Transverse colon (tissue), 4 donors: ENCODE results near the gene UNC5A. TPM values are rescaled to one million over a fixed set of nuclear protein-coding genes. Genes with fewer than 3 reads are reported as not detected.

Source experiments
- DNase-seq: peaks from one replicate; pipeline ENCODE4 v3.0.0-alpha.2; 2019
- H3K27ac ChIP-seq, 4 donors: fragments of 200-600 bp; sonication (generic); 2 replicates each; pipeline ENCODE4 v1.5.1; 2016 to 2018; ENCODE audit warnings: inconsistent platforms in 4 of 4
- H3K27me3 ChIP-seq: fragments of 200-600 bp; sonication (generic); 2 replicates; pipeline ENCODE4 v1.5.1; 2017; ENCODE audit warnings: inconsistent platforms
- H3K36me3 ChIP-seq, 4 donors: fragments of 200-600 bp; sonication (generic); 2 replicates each; pipeline ENCODE4 v1.5.1; 2017 to 2019; ENCODE audit warnings: inconsistent platforms in 4 of 4
- H3K4me1 ChIP-seq, 4 donors: fragments of 200-600 bp; sonication (generic); 2 replicates each; pipeline ENCODE4 v1.5.1; 2017 to 2020; ENCODE audit warnings: inconsistent platforms in 4 of 4
- H3K4me3 ChIP-seq, 4 donors: fragments of 200-600 bp; sonication (generic); 1 replicate in 1 of 4; 2 replicates in 3 of 4; pipeline versions ENCODE4 v1.5.1 to v1.6.1; 2017 to 2019; ENCODE audit warnings: inconsistent platforms in 4 of 4
- H3K9me3 ChIP-seq, 2 donors: fragments of 200-600 bp; sonication (generic); 2 replicates each; pipeline ENCODE4 v1.5.1; 2017 to 2019; ENCODE audit warnings: inconsistent platforms in 2 of 2
- EP300 ChIP-seq: sonication (generic); formaldehyde crosslinking; IDR thresholded peaks from one replicate; pipeline ENCODE4 v1.6.1; 2017; ENCODE audit warnings: antibody characterized with exemption, low read depth
- POLR2A ChIP-seq: fragments of 450-650 bp; IDR thresholded peaks from one replicate; pipeline ENCODE4 v1.6.1; 2016; ENCODE audit warnings: antibody characterized with exemption, mild to moderate bottlenecking, moderate library complexity
- POLR2AphosphoS5 ChIP-seq, 3 donors: sonication (generic); formaldehyde crosslinking; IDR thresholded peaks; one replicate each; pipeline ENCODE4 v1.6.1; 2016; ENCODE audit warnings: antibody characterized with exemption in 3 of 3
- WGBS, 2 donors: methylation state at CpG; one replicate each; pipeline ENCODE4 v1.1.5; 2018; ENCODE audit warnings: low coverage in 1 of 2; 5-methylcytosine and 5-hydroxymethylcytosine counted together
- in situ Hi-C, 4 donors: fragments of 200-750 bp; cut with MboI; loops; one replicate each; pipeline versions ENCODE4 v1.15.0 to v1.15.1; 2017; ENCODE audit warnings: low sequenced_read_pairs in 3 of 4, low pct_ligation_motif_present in 1 of 4, low pct_unique_long_range_greater_than_20kb in 1 of 4
- intact Hi-C: fragments of 100-400 bp; cut with DNase I; formaldehyde crosslinking; loops from one replicate; pipeline ENCODE4 v1.15.1; 2023; ENCODE audit warnings: low total_unique reads
- total RNA-seq, 4 donors: library from RNA; depleted of rRNA; stranded (reverse); fragments of >200 nt; gene quantifications; one replicate each; pipeline ENCODE4 v1.1.0, GENCODE V29; 2016
- TF ChIP-seq, protein P1 (sequence below), 5 experiments: fragments of 200-600 bp in 3 of 5; fragments of 450-650 bp in 2 of 5; sonication (generic) in 3 of 5; IDR thresholded peaks; 1 replicate in 2 of 5; 2 replicates in 3 of 5; pipeline ENCODE4 v1.5.1; 2016 to 2017; ENCODE audit warnings: antibody characterized with exemption in 5 of 5, inconsistent platforms in 3 of 5, mild to moderate bottlenecking in 2 of 5, moderate library complexity in 1 of 5

The UNC5A gene
- total RNA-seq, 4 donors from 2014 or later = 0.32 TPM; not detected in 3

DNA sequence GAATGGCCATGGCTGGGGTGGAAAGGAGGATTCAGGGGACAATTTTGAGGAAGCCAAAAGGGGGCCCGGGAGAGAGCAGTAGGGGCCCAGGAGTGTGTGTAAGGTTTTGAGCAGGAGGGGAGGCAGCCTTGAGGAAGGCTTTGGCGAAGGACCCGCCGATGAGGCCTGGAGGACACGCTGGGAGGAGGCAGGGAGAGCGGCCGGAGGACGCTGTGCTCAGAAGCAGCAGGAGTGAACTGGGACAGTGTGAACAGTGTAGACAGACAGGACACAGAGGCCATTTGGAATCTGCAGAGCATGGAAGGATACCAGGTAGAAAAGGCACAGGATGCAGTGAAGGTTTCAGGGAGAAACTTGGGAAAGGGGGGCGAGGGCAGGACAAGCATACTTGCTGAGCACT, 14.9 kb downstream of the UNC5A start:
- Histone ChIP-seq H3K4me3 (no peak overlapping the region), H3K27me3 (peaks cover 14% of the 10 kb centered on the region), H3K4me1 (no peaks in the 10 kb centered on the region), H3K27ac (no peak overlapping the region), H3K36me3 (no peaks in the 10 kb centered on the region), H3K9me3 (no peaks in the 10 kb centered on the region)
- TF ChIP-seq POLR2A = no peak
- TF ChIP-seq EP300 = no peak
- TF ChIP-seq, protein P1, sequence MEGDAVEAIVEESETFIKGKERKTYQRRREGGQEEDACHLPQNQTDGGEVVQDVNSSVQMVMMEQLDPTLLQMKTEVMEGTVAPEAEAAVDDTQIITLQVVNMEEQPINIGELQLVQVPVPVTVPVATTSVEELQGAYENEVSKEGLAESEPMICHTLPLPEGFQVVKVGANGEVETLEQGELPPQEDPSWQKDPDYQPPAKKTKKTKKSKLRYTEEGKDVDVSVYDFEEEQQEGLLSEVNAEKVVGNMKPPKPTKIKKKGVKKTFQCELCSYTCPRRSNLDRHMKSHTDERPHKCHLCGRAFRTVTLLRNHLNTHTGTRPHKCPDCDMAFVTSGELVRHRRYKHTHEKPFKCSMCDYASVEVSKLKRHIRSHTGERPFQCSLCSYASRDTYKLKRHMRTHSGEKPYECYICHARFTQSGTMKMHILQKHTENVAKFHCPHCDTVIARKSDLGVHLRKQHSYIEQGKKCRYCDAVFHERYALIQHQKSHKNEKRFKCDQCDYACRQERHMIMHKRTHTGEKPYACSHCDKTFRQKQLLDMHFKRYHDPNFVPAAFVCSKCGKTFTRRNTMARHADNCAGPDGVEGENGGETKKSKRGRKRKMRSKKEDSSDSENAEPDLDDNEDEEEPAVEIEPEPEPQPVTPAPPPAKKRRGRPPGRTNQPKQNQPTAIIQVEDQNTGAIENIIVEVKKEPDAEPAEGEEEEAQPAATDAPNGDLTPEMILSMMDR (IDR thresholded peaks at IDR 0.05) = no peak
- TF ChIP-seq POLR2AphosphoS5 (IDR thresholded peaks at IDR 0.05) = no peak
- in situ Hi-C loops (no loop called here), intact Hi-C loops (no loop called here)
- 88% methylated on average over 9 of the region's 9 CpGs; no CpG with 5 or more reads in 1 of the 2 donors for WGBS, 2 donors
- no peak for DNase-seq

- Histone ChIP-seq H3K27ac (no peak overlapping the region), H3K4me1 (no peaks in the 10 kb centered on the region), H3K9me3 (no peaks in the 10 kb centered on the region), H3K36me3 (no peaks in the 10 kb centered on the region), H3K4me3 (no peak overlapping the region), H3K27me3 (peaks cover 9% of the 10 kb centered on the region)
- TF ChIP-seq, protein P1 (IDR thresholded peaks at IDR 0.05) = no peak
- TF ChIP-seq POLR2AphosphoS5 (IDR thresholded peaks at IDR 0.05) = no peak
- no peak for TF ChIP-seq EP300
- TF ChIP-seq POLR2A = no peak
- WGBS, 2 donors = 69% methylated on average over 3 of the region's 4 CpGs; no CpG with 5 or more reads in 1 of the 2 donors
- DNase-seq = no peak
- intact Hi-C loops (no loop called here), in situ Hi-C loops (no loop called here)
Observed at GRCh38 chr5:176825957-176826356, 15.6 kb downstream of the UNC5A start.

GRCh38 chr5:176827736-176828414, 17.5 kb downstream of the UNC5A start:
- WGBS, 2 donors = 75 to 85% methylated on average over 7 to 14 of the region's 14 CpGs
- no peaks in the 10 kb centered on the region for H3K9me3 ChIP-seq
- no peak for DNase-seq
- no peaks in the 10 kb centered on the region for H3K36me3 ChIP-seq
- no peak for TF ChIP-seq POLR2AphosphoS5 (IDR thresholded peaks at IDR 0.05)
- in situ Hi-C loops = no loop called here
- H3K4me3 ChIP-seq = no peak overlapping the region
- H3K27ac ChIP-seq = no peak overlapping the region
- H3K27me3 ChIP-seq = peaks cover 5% of the 10 kb centered on the region
- intact Hi-C loops = no loop called here
- H3K4me1 ChIP-seq = no peaks in the 10 kb centered on the region

DNA sequence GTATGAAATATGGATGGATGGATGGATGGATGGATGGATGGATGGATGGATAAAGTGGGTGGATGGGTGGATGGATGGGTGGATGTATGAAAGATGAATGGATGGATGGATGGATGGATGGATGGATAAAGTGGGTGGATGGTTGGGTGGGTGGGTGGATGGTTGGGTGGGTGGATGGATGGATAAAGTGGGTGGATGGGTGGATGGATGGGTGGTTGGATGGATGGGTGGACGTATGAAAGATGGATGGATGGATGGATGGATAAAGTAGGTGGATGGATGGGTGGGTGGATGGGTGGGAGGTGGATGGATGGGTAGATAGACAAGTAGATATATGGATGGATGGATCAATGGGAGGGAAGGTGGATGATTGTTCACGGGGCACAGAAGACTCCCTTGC, 19.0 kb downstream of the UNC5A start:
- no peak for TF ChIP-seq EP300
- TF ChIP-seq POLR2A = no peak
- TF ChIP-seq, protein P1 (IDR thresholded peaks at IDR 0.05) = no peak
- no peak for TF ChIP-seq POLR2AphosphoS5 (IDR thresholded peaks at IDR 0.05)
- 70 to 89% methylated on average over 1 to 2 of the region's 2 CpGs for WGBS, 2 donors
- DNase-seq = no peak
- Histone ChIP-seq H3K4me1 (no peaks in the 10 kb centered on the region), H3K4me3 (no peak overlapping the region), H3K36me3 (no peaks in the 10 kb centered on the region), H3K9me3 (no peaks in the 10 kb centered on the region), H3K27me3 (peaks cover 8% of the 10 kb centered on the region), H3K27ac (no peak overlapping the region)
- in situ Hi-C loops = no loop called here
- intact Hi-C loops = no loop called here
